Measurements from ENCODE around the gene UGCG.

DNA sequence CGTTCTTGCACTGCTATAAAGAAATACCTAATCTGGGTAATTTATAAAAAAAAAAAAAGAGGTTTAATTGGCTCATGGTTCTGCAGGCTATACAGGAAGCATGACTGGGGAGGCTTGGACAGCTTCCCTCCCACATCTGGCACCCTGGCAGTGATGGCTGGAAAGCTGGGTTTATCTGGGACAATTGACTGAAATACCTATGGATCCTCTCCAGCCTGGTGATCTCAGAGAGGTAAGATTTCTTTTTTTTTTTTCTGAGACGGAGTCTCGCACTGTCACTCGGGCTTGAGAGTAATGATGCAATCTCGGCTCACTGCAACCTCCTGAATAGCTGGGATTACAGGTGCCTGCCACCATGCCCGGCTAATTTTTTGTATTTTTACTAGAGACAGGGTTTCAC is 22.7 kb upstream of the UGCG start:
- TF ChIP-seq RNF2 (IDR thresholded peaks at IDR 0.05; ENCODE audit: borderline replicate concordance, low read depth) (no peak), RFX5 (IDR thresholded peaks at IDR 0.05) (no peak), POLR2A (IDR thresholded peaks at IDR 0.05; ENCODE audit: low read length) (no peak), RAD21 (conservative IDR thresholded peaks at IDR 0.05 in 1 of 2, IDR thresholded peaks at IDR 0.05 in 1 of 2) (no peak), POLR2AphosphoS2 (conservative IDR thresholded peaks at IDR 0.05; ENCODE audit: low read length) (no peak)
- TF ChIP-seq, protein P1, sequence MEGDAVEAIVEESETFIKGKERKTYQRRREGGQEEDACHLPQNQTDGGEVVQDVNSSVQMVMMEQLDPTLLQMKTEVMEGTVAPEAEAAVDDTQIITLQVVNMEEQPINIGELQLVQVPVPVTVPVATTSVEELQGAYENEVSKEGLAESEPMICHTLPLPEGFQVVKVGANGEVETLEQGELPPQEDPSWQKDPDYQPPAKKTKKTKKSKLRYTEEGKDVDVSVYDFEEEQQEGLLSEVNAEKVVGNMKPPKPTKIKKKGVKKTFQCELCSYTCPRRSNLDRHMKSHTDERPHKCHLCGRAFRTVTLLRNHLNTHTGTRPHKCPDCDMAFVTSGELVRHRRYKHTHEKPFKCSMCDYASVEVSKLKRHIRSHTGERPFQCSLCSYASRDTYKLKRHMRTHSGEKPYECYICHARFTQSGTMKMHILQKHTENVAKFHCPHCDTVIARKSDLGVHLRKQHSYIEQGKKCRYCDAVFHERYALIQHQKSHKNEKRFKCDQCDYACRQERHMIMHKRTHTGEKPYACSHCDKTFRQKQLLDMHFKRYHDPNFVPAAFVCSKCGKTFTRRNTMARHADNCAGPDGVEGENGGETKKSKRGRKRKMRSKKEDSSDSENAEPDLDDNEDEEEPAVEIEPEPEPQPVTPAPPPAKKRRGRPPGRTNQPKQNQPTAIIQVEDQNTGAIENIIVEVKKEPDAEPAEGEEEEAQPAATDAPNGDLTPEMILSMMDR (IDR thresholded peaks at IDR 0.05) = no peak
